Naive thymus-derived CD8-positive, alpha-beta T cell (primary cell): ENCODE results near the gene PLEKHG2. TPM values are rescaled to one million over a fixed set of nuclear protein-coding genes. Genes with fewer than 3 reads are reported as not detected.

Source experiments
- ATAC-seq, 2 donors: fragments of 150-1000 bp; cut with Tn5 transposase in 1 of 2; sonication (Bioruptor Pico), chemical (Tn5 transposase) in 1 of 2; 1 replicate in 1 of 2; 2 replicates in 1 of 2; pipeline ENCODE4 v1.10.0; 2021; ENCODE audit warnings: mild to moderate bottlenecking in 2 of 2, moderate library complexity in 2 of 2
- POLR2A ChIA-PET: fragments of 350-600 bp; sonication (Branson Sonifier 250); formaldehyde crosslinking; loops from one replicate; lab custom pipeline; 2021; ENCODE audit warnings: antibody characterized with exemption; lab: Charles Lee
- DNase-seq, 10 donors: peaks; one replicate each; pipeline versions ENCODE4 v3.0.0 to v3.0.0-alpha.2; 2020 to 2022
- H3K27ac Mint-ChIP-seq, 10 donors: one replicate each; pipeline ENCODE4 v1.8.0; 2020 to 2022; ENCODE audit warnings: mild to moderate bottlenecking in 10 of 10, mixed read lengths in 10 of 10, moderate library complexity in 4 of 10, inconsistent platforms in 1 of 10
- H3K27me3 Mint-ChIP-seq, 5 donors: one replicate each; pipeline ENCODE4 v1.8.0; 2021 to 2022; ENCODE audit warnings: mixed read lengths in 5 of 5
- H3K36me3 Mint-ChIP-seq, 3 donors: one replicate each; pipeline ENCODE4 v1.8.0; 2020 to 2022; ENCODE audit warnings: mixed read lengths in 3 of 3, mild to moderate bottlenecking in 2 of 3, inconsistent platforms in 1 of 3
- H3K4me1 Mint-ChIP-seq, 4 donors: one replicate each; pipeline ENCODE4 v1.8.0; 2021 to 2022; ENCODE audit warnings: mixed read lengths in 4 of 4
- H3K4me3 Mint-ChIP-seq, 10 donors: one replicate each; pipeline ENCODE4 v1.8.0; 2020 to 2022; ENCODE audit warnings: mild to moderate bottlenecking in 10 of 10, mixed read lengths in 10 of 10, moderate library complexity in 6 of 10, inconsistent platforms in 1 of 10
- H3K9me3 Mint-ChIP-seq, 9 donors: one replicate each; pipeline ENCODE4 v1.8.0; 2020 to 2022; ENCODE audit warnings: mixed read lengths in 9 of 9, mild to moderate bottlenecking in 3 of 9, inconsistent platforms in 1 of 9, moderate library complexity in 1 of 9
- polyA plus RNA-seq, 3 donors: library from polyadenylated mRNA; unstranded; fragments of 300-500 nt; fragmentation: Illumina TruSeq; gene quantifications; one replicate each; pipeline ENCODE4 v1.2.3, GENCODE V29; 2021
- total RNA-seq, 8 experiments: library from RNA in 2 of 8; stranded (reverse) in 2 of 8; gene quantifications; one replicate each; pipeline ENCODE4 v1.2.3 and lab custom pipeline; 2021 to 2026

Gene PLEKHG2
- total and polyA plus RNA-seq, 5 experiments from 2014 or later, result 4.2 to 23.8 (median 5.0) TPM

GRCh38 chr19:39409208-39410016, 3.1 kb upstream of the PLEKHG2 start:
- H3K9me3 Mint-ChIP-seq, result peaks cover 0 to 5% (median 0%) of the 10 kb centered on the region in 9 donors
- DNase-seq, result peak; percentile 70 to 92 (median 86)
- peak overlapping the region; percentile 79 to 98 (median 94) for H3K4me3 Mint-ChIP-seq
- ATAC-seq, result peak; percentile 5 to 6
- peaks cover 6 to 23% (median 21%) of the 10 kb centered on the region in 3 donors for H3K36me3 Mint-ChIP-seq
- peaks cover 0 to 8% (median 0%) of the 10 kb centered on the region in 5 donors for H3K27me3 Mint-ChIP-seq
- POLR2A ChIA-PET, result interaction anchor here (0.9 to 9.1 kb wide), 10 partner anchors 8 to 73 kb away, joined by 3 to 183 read pairs (median 7); partner anchors contain the start of genes GMFG, MED29, PAF1 and RPS16
- H3K27ac Mint-ChIP-seq, result peak overlapping the region; percentile 93 to 100 (median 98)
- H3K4me1 Mint-ChIP-seq, result peaks cover 44 to 67% (median 52%) of the 10 kb centered on the region in 4 donors

- ATAC-seq (peak; percentile 23 to 29), DNase-seq (peak in 9 of 10 donors; percentile 64 to 86 (median 78))
- H3K27ac Mint-ChIP-seq, result peak overlapping the region; percentile 93 to 100 (median 98)
- H3K4me3 Mint-ChIP-seq, result peak overlapping the region; percentile 79 to 98 (median 89)
- peaks cover 0 to 5% (median 0%) of the 10 kb centered on the region in 9 donors for H3K9me3 Mint-ChIP-seq
- peaks cover 6 to 23% (median 21%) of the 10 kb centered on the region in 3 donors for H3K36me3 Mint-ChIP-seq
- H3K27me3 Mint-ChIP-seq, result peaks cover 0 to 8% (median 0%) of the 10 kb centered on the region in 5 donors
- POLR2A ChIA-PET, result interaction anchor here (1.0 to 9.1 kb wide), 7 partner anchors 9 to 74 kb away, joined by 4 to 183 read pairs (median 17); partner anchors contain the start of genes GMFG, MED29, PAF1 and SUPT5H
- H3K4me1 Mint-ChIP-seq, result peaks cover 44 to 70% (median 49%) of the 10 kb centered on the region in 4 donors
Observed at GRCh38 chr19:39410017-39410830, 2.2 kb upstream of the PLEKHG2 start.

- peaks cover 42 to 70% (median 45%) of the 10 kb centered on the region in 4 donors for H3K4me1 Mint-ChIP-seq
- no peak for ATAC-seq
Observed at GRCh38 chr19:39410831-39411080, 1.7 kb upstream of the PLEKHG2 start.

GRCh38 chr19:39411081-39411831, 1.2 kb upstream of the PLEKHG2 start:
- DNase-seq, result peak in 1 of 10 donors; percentile 27
- Mint-ChIP-seq H3K4me3 (peak overlapping the region; percentile 79 to 98 (median 89)), H3K27ac (peak overlapping the region; percentile 93 to 100 (median 98)), H3K36me3 (peaks cover 6 to 23% (median 21%) of the 10 kb centered on the region in 3 donors), H3K4me1 (peaks cover 40 to 66% (median 42%) of the 10 kb centered on the region in 4 donors), H3K9me3 (peaks cover 0 to 5% (median 0%) of the 10 kb centered on the region in 9 donors), H3K27me3 (peaks cover 0 to 6% (median 0%) of the 10 kb centered on the region in 5 donors)
- POLR2A ChIA-PET, result interaction anchor here (0.9 to 7.2 kb wide), 10 partner anchors 12 to 121 kb away, joined by 3 to 258 read pairs (median 9); partner anchors contain the start of genes EID2B, GMFG, MED29 and PAF1
- no peak for ATAC-seq

More at GRCh38 chr19:39410831-39411080, 1.7 kb upstream of the PLEKHG2 start:
- H3K36me3 Mint-ChIP-seq, result peaks cover 6 to 23% (median 21%) of the 10 kb centered on the region in 3 donors
- DNase-seq, result no peak
- peaks cover 0 to 5% (median 0%) of the 10 kb centered on the region in 9 donors for H3K9me3 Mint-ChIP-seq
- peak overlapping the region; percentile 93 to 100 (median 98) for H3K27ac Mint-ChIP-seq
- POLR2A ChIA-PET, result interaction anchor here (1.8 to 7.2 kb wide), 6 partner anchors 11 to 75 kb away, joined by 5 to 258 read pairs (median 32); partner anchors contain the start of genes GMFG, MED29, PAF1 and RPS16
- H3K27me3 Mint-ChIP-seq, result peaks cover 0 to 8% (median 0%) of the 10 kb centered on the region in 5 donors
- peak overlapping the region; percentile 79 to 98 (median 89) for H3K4me3 Mint-ChIP-seq

GRCh38 chr19:39411832-39412099, 703 bp upstream of the PLEKHG2 start:
- peak overlapping the region; percentile 79 to 98 (median 89) for H3K4me3 Mint-ChIP-seq
- H3K27ac Mint-ChIP-seq, result peak overlapping the region; percentile 93 to 100 (median 98)
- peaks cover 0 to 5% (median 0%) of the 10 kb centered on the region in 9 donors for H3K9me3 Mint-ChIP-seq
- peaks cover 6 to 23% (median 21%) of the 10 kb centered on the region in 3 donors for H3K36me3 Mint-ChIP-seq
- DNase-seq (peak; percentile 80 to 97 (median 90)), ATAC-seq (peak; percentile 37 to 47)
- POLR2A ChIA-PET, result interaction anchor here (0.9 to 7.2 kb wide), 10 partner anchors 12 to 121 kb away, joined by 3 to 258 read pairs (median 9); partner anchors contain the start of genes EID2B, GMFG, MED29 and PAF1
- peaks cover 39 to 62% (median 42%) of the 10 kb centered on the region in 4 donors for H3K4me1 Mint-ChIP-seq
- peaks cover 0 to 4% (median 0%) of the 10 kb centered on the region in 5 donors for H3K27me3 Mint-ChIP-seq

- POLR2A ChIA-PET, result interaction anchor here (0.9 to 7.2 kb wide), 8 partner anchors 11 to 77 kb away, joined by 3 to 258 read pairs (median 14); partner anchors contain the start of genes GMFG, MED29, PAF1 and RPS16
- Mint-ChIP-seq H3K27ac (peak overlapping the region; percentile 48 to 100 (median 98)), H3K4me1 (peaks cover 40 to 61% (median 42%) of the 10 kb centered on the region in 4 donors), H3K27me3 (peaks cover 0 to 4% (median 0%) of the 10 kb centered on the region in 5 donors), H3K4me3 (peak overlapping the region; percentile 79 to 98 (median 89)), H3K9me3 (peaks cover 0 to 5% (median 0%) of the 10 kb centered on the region in 9 donors), H3K36me3 (peaks cover 6 to 21% (median 14%) of the 10 kb centered on the region in 3 donors)
- DNase-seq (peak in 2 of 10 donors; percentile 29 to 38), ATAC-seq (no peak)
Observed at GRCh38 chr19:39412867-39413271, 400 bp downstream of the PLEKHG2 start.

GRCh38 chr19:39413272-39413910, 922 bp downstream of the PLEKHG2 start:
- Mint-ChIP-seq H3K36me3 (peaks cover 6 to 20% (median 9%) of the 10 kb centered on the region in 3 donors), H3K27ac (peak overlapping the region; percentile 85 to 100 (median 98)), H3K4me3 (peak overlapping the region; percentile 79 to 98 (median 91)), H3K4me1 (peaks cover 38 to 56% (median 41%) of the 10 kb centered on the region in 4 donors), H3K9me3 (peaks cover 0 to 5% (median 0%) of the 10 kb centered on the region in 9 donors), H3K27me3 (peaks cover 0 to 4% (median 0%) of the 10 kb centered on the region in 5 donors)
- ATAC-seq (no peak), DNase-seq (peak in 4 of 10 donors; percentile 24 to 53 (median 32))
- POLR2A ChIA-PET, result interaction anchor here (1.1 to 7.2 kb wide), 7 partner anchors 10 to 32 kb away, joined by 3 to 258 read pairs (median 15); partner anchors contain the start of genes MED29, PAF1, RPS16 and SUPT5H

GRCh38 chr19:39413911-39414608, 1.6 kb downstream of the PLEKHG2 start:
- H3K36me3 Mint-ChIP-seq, result peaks cover 0 to 16% (median 4%) of the 10 kb centered on the region in 3 donors
- ATAC-seq (no peak), DNase-seq (no peak)
- POLR2A ChIA-PET, result interaction anchor here (1.1 to 7.2 kb wide), 8 partner anchors 10 to 78 kb away, joined by 3 to 258 read pairs (median 10); partner anchors contain the start of genes GMFG, MED29, PAF1 and RPS16
- H3K27me3 Mint-ChIP-seq, result peaks cover 0 to 4% (median 0%) of the 10 kb centered on the region in 5 donors
- H3K4me3 Mint-ChIP-seq, result peak overlapping the region; percentile 79 to 97 (median 87)
- H3K4me1 Mint-ChIP-seq, result peaks cover 33 to 50% (median 36%) of the 10 kb centered on the region in 4 donors
- H3K9me3 Mint-ChIP-seq, result peaks cover 0 to 5% (median 0%) of the 10 kb centered on the region in 9 donors
- peak overlapping the region; percentile 85 to 96 (median 92) for H3K27ac Mint-ChIP-seq

GRCh38 chr19:39415111-39416046, 2.9 kb downstream of the PLEKHG2 start:
- POLR2A ChIA-PET, result interaction anchor here (1.1 to 7.2 kb wide), 5 partner anchors 11 to 80 kb away, joined by 4 to 258 read pairs (median 15); partner anchors contain the start of genes GMFG, MED29, PAF1 and RPS16
- Mint-ChIP-seq H3K4me1 (peaks cover 30 to 42% (median 33%) of the 10 kb centered on the region in 4 donors), H3K4me3 (peak overlapping the region in 2 of 10 donors; percentile 8 to 65), H3K9me3 (peaks cover 0 to 5% (median 0%) of the 10 kb centered on the region in 9 donors), H3K27me3 (peaks cover 0 to 4% (median 0%) of the 10 kb centered on the region in 5 donors), H3K27ac (peak overlapping the region in 6 of 10 donors; percentile 32 to 94 (median 80)), H3K36me3 (peaks cover 0 to 19% (median 5%) of the 10 kb centered on the region in 3 donors)
- no peak for DNase-seq
- no peak for ATAC-seq
